Skeletal muscle tissue (tissue), 4 donors: ENCODE data around the gene KRT85. TPM values are rescaled to one million over a fixed set of nuclear protein-coding genes. Genes with fewer than 3 reads are reported as not detected.

Experiments used
- H3K27ac ChIP-seq: one replicate; pipeline ENCODE4 v1.7.0; 2013; ENCODE audit warnings: mild to moderate bottlenecking, low read depth, low read length, inconsistent platforms
- H3K27me3 ChIP-seq, 3 donors: one replicate each; pipeline ENCODE4 v1.7.0; 2013; ENCODE audit warnings: low read length in 3 of 3; ENCODE audit not compliant: control insufficient read depth in 3 of 3, insufficient read depth in 3 of 3
- H3K36me3 ChIP-seq, 3 donors: one replicate each; pipeline ENCODE4 v1.7.0; 2013; ENCODE audit warnings: low read length in 3 of 3; ENCODE audit not compliant: control insufficient read depth in 3 of 3, insufficient read depth in 3 of 3
- H3K4me1 ChIP-seq, 3 donors: one replicate each; pipeline ENCODE4 v1.7.0; 2013; ENCODE audit warnings: low read length in 3 of 3, mild to moderate bottlenecking in 3 of 3; ENCODE audit not compliant: control insufficient read depth in 3 of 3, insufficient read depth in 3 of 3
- H3K4me3 ChIP-seq, 3 donors: one replicate each; pipeline ENCODE4 v1.7.0; 2013; ENCODE audit warnings: low read length in 3 of 3
- H3K9ac ChIP-seq, 3 donors: one replicate each; pipeline ENCODE4 v1.7.0; 2013; ENCODE audit warnings: low read length in 3 of 3, mild to moderate bottlenecking in 3 of 3, moderate library complexity in 2 of 3, low read depth in 1 of 3
- H3K9me3 ChIP-seq, 3 donors: one replicate each; pipeline ENCODE4 v1.7.0; 2013; ENCODE audit warnings: low read length in 3 of 3; ENCODE audit not compliant: control insufficient read depth in 3 of 3
- total RNA-seq: library from RNA; depleted of rRNA; stranded (reverse); fragments of >200 nt; gene quantifications from one replicate; pipeline ENCODE4 v1.2.3, GENCODE V29; 2014
- donor health status: Osteomylitis.

Gene KRT85
- total RNA-seq, 1 donor from 2014 or later: 0.52 TPM

- peaks cover 0 to 1% (median 0%) of the 10 kb centered on the region in 3 donors for H3K4me1 ChIP-seq
- peaks cover 0 to 41% (median 27%) of the 10 kb centered on the region in 3 donors for H3K27me3 ChIP-seq
- H3K9me3 ChIP-seq: no peaks in the 10 kb centered on the region
- no peak overlapping the region for H3K27ac ChIP-seq
- no peaks in the 10 kb centered on the region for H3K36me3 ChIP-seq
- no peak overlapping the region for H3K4me3 ChIP-seq
- no peak overlapping the region for H3K9ac ChIP-seq
These were observed 29.4 kb upstream of the KRT85 start for GRCh38 chr12:52396656-52397055.

GRCh38 chr12:52395761-52396434 lies 28.6 kb upstream of the KRT85 start:
- Histone ChIP-seq H3K27me3 (peaks cover 0 to 39% (median 27%) of the 10 kb centered on the region in 3 donors), H3K27ac (no peak overlapping the region), H3K9ac (no peak overlapping the region), H3K9me3 (no peaks in the 10 kb centered on the region), H3K4me3 (no peak overlapping the region), H3K36me3 (no peaks in the 10 kb centered on the region), H3K4me1 (peaks cover 0 to 2% (median 0%) of the 10 kb centered on the region in 3 donors)

- H3K9ac ChIP-seq: no peak overlapping the region
- H3K36me3 ChIP-seq: no peaks in the 10 kb centered on the region
- H3K9me3 ChIP-seq: no peaks in the 10 kb centered on the region
- no peak overlapping the region for H3K27ac ChIP-seq
- peaks cover 0 to 2% (median 0%) of the 10 kb centered on the region in 3 donors for H3K4me1 ChIP-seq
- H3K4me3 ChIP-seq: no peak overlapping the region
- H3K27me3 ChIP-seq: peaks cover 0 to 38% (median 24%) of the 10 kb centered on the region in 3 donors
These were observed 27.6 kb upstream of the KRT85 start for GRCh38 chr12:52394836-52395405.

- no peak overlapping the region for H3K4me3 ChIP-seq
- peaks cover 0 to 2% (median 0%) of the 10 kb centered on the region in 3 donors for H3K4me1 ChIP-seq
- no peaks in the 10 kb centered on the region for H3K9me3 ChIP-seq
- H3K36me3 ChIP-seq: no peaks in the 10 kb centered on the region
- no peak overlapping the region for H3K9ac ChIP-seq
- H3K27ac ChIP-seq: no peak overlapping the region
- peaks cover 11 to 44% (median 29%) of the 10 kb centered on the region in 3 donors for H3K27me3 ChIP-seq
These were observed 25.3 kb upstream of the KRT85 start for GRCh38 chr12:52392465-52393007.

GRCh38 chr12:52391618-52392002 lies 24.3 kb upstream of the KRT85 start:
- Histone ChIP-seq H3K9me3 (no peaks in the 10 kb centered on the region), H3K4me3 (no peak overlapping the region), H3K27ac (no peak overlapping the region), H3K27me3 (peaks cover 11 to 37% (median 26%) of the 10 kb centered on the region in 3 donors), H3K4me1 (peaks cover 0 to 2% (median 0%) of the 10 kb centered on the region in 3 donors), H3K36me3 (no peaks in the 10 kb centered on the region), H3K9ac (no peak overlapping the region)

- Histone ChIP-seq H3K27me3 (peaks cover 11 to 35% (median 20%) of the 10 kb centered on the region in 3 donors), H3K9me3 (no peaks in the 10 kb centered on the region), H3K27ac (no peak overlapping the region), H3K36me3 (no peaks in the 10 kb centered on the region), H3K4me1 (peaks cover 0 to 2% (median 0%) of the 10 kb centered on the region in 3 donors), H3K9ac (no peak overlapping the region), H3K4me3 (no peak overlapping the region)
These were observed 23.7 kb upstream of the KRT85 start for GRCh38 chr12:52390739-52391617.

- no peaks in the 10 kb centered on the region for H3K9me3 ChIP-seq
- H3K27ac ChIP-seq: no peak overlapping the region
- H3K4me1 ChIP-seq: peaks cover 0 to 2% (median 0%) of the 10 kb centered on the region in 3 donors
- no peak overlapping the region for H3K4me3 ChIP-seq
- no peaks in the 10 kb centered on the region for H3K36me3 ChIP-seq
- peaks cover 11 to 25% (median 21%) of the 10 kb centered on the region in 3 donors for H3K27me3 ChIP-seq
- H3K9ac ChIP-seq: no peak overlapping the region
These were observed 22.3 kb upstream of the KRT85 start for GRCh38 chr12:52389313-52390207.

GRCh38 chr12:52387859-52388258 lies 20.6 kb upstream of the KRT85 start:
- no peak overlapping the region for H3K9ac ChIP-seq
- no peak overlapping the region for H3K27ac ChIP-seq
- H3K27me3 ChIP-seq: peaks cover 11 to 25% (median 21%) of the 10 kb centered on the region in 3 donors
- no peaks in the 10 kb centered on the region for H3K36me3 ChIP-seq
- peaks cover 0 to 2% (median 0%) of the 10 kb centered on the region in 3 donors for H3K4me1 ChIP-seq
- H3K9me3 ChIP-seq: no peaks in the 10 kb centered on the region
- H3K4me3 ChIP-seq: no peak overlapping the region

- Histone ChIP-seq H3K4me1 (no peaks in the 10 kb centered on the region), H3K4me3 (no peak within 1 kb of the TSS), H3K9me3 (no peaks in the 10 kb centered on the region), H3K27ac (no peak within 1 kb of the TSS), H3K27me3 (peaks cover 11 to 28% (median 22%) of the 10 kb centered on the region in 3 donors), H3K9ac (no peak within 1 kb of the TSS), H3K36me3 (no peaks in the 10 kb centered on the region)
These were observed 18.0 kb upstream of the KRT85 start, which contains the start of gene KRT84 for GRCh38 chr12:52385226-52385702. Gene KRT84 (minus strand): TSS chr12:52385652. CDS start chr12:52385585, 67 bp downstream.
